CD4-positive, alpha-beta T cell treated with Interleukin-1 beta for 1 hour (primary cell): ENCODE results near the gene RAD51B.
"Not testable (repeated sequence)": the region's sequence is repeated elsewhere in the genome, so short reads cannot be mapped to it uniquely, and the experiment has no call there.

ENCODE experiments used
- DNase-seq, 2 donors: peaks; one replicate each; pipeline ENCODE4 v3.0.0-alpha.2; 2020 to 2022

RAD51B gene

GRCh38 chr14:68085742-68086141 lies 266.2 kb downstream of the RAD51B start:
- no peak for DNase-seq

- DNase-seq = no peak
Measured at GRCh38 chr14:68088451-68088854, 268.9 kb downstream of the RAD51B start.

- no peak for DNase-seq
Measured at GRCh38 chr14:68089146-68089731, 269.7 kb downstream of the RAD51B start.

GRCh38 chr14:68094158-68094557 lies 274.6 kb downstream of the RAD51B start:
- no peak for DNase-seq

- no peak for DNase-seq
Measured at GRCh38 chr14:68094752-68095151, 275.2 kb downstream of the RAD51B start.

GRCh38 chr14:68097727-68098126 lies 278.1 kb downstream of the RAD51B start:
- DNase-seq = no peak

GRCh38 chr14:68098834-68099233 lies 279.3 kb downstream of the RAD51B start:
- no peak for DNase-seq

GRCh38 chr14:68099495-68100045 lies 280.0 kb downstream of the RAD51B start:
- DNase-seq = no peak

- DNase-seq = not testable (repeated sequence)
Measured at GRCh38 chr14:68101715-68102301, 282.2 kb downstream of the RAD51B start.

GRCh38 chr14:68103853-68104252 lies 284.3 kb downstream of the RAD51B start:
- no peak for DNase-seq

- DNase-seq = no peak
Measured at GRCh38 chr14:68104518-68104917, 284.9 kb downstream of the RAD51B start.

GRCh38 chr14:68105816-68106215 lies 286.2 kb downstream of the RAD51B start:
- DNase-seq = no peak

GRCh38 chr14:68106456-68106855 lies 286.9 kb downstream of the RAD51B start:
- no peak for DNase-seq

- DNase-seq = no peak
Measured at GRCh38 chr14:68106905-68107304, 287.3 kb downstream of the RAD51B start.

GRCh38 chr14:68109132-68109900 lies 289.7 kb downstream of the RAD51B start:
- no peak for DNase-seq

GRCh38 chr14:68111097-68111852 lies 291.7 kb downstream of the RAD51B start:
- no peak for DNase-seq

- DNase-seq = no peak
Measured at GRCh38 chr14:68111853-68112270, 292.3 kb downstream of the RAD51B start.

- DNase-seq = no peak
Measured at GRCh38 chr14:68112442-68112841, 292.9 kb downstream of the RAD51B start.

GRCh38 chr14:68113343-68113930 lies 293.9 kb downstream of the RAD51B start:
- no peak for DNase-seq

- DNase-seq = not testable (repeated sequence)
Measured at GRCh38 chr14:68115952-68116351, 296.4 kb downstream of the RAD51B start.

GRCh38 chr14:68122651-68123050 lies 303.1 kb downstream of the RAD51B start:
- DNase-seq = no peak

- no peak for DNase-seq
Measured at GRCh38 chr14:68124050-68124449, 304.5 kb downstream of the RAD51B start.
